MCF 10A (cell line): Measurements from ENCODE around the gene GTF2IRD1. TPM values are rescaled to one million over a fixed set of nuclear protein-coding genes. Genes with fewer than 3 reads are reported as not detected.
"Not testable (repeated sequence)": the region's sequence is repeated elsewhere in the genome, so short reads cannot be mapped to it uniquely, and the experiment has no call there.

Experiments
- BruUV-seq: library from RNA; stranded (reverse); fragments of 400-500 nt; replicated peaks from 2 replicates; lab custom pipeline; 2021; lab: Mats Ljungman, UMichigan
- CTCF ChIA-PET: fragments of 300-600 bp; sonication (Branson Sonifier 250); formaldehyde crosslinking; extraction: SDS; loops from one replicate; lab custom pipeline; 2021; ENCODE audit warnings: antibody characterized with exemption, inconsistent platforms; lab: Yijun Ruan, JAX
- POLR2A ChIA-PET: fragments of 300-600, 350-650 bp; sonication (Branson Sonifier 250); formaldehyde crosslinking; extraction: SDS; loops from one replicate; lab custom pipeline; 2020; ENCODE audit warnings: antibody characterized with exemption, inconsistent platforms; lab: Yijun Ruan, JAX
- DNase-seq: peaks from one replicate; pipeline ENCODE4 v3.0.0-alpha.2; 2018; ENCODE audit not compliant: unreplicated experiment
- H3K27ac Mint-ChIP-seq: one replicate; pipeline ENCODE4 v1.8.0; 2022; ENCODE audit warnings: mild to moderate bottlenecking, low read depth, mixed read lengths; ENCODE audit not compliant: unreplicated experiment
- H3K27me3 Mint-ChIP-seq: one replicate; pipeline ENCODE4 v1.8.0; 2022; ENCODE audit warnings: mixed read lengths; ENCODE audit not compliant: insufficient read depth, unreplicated experiment
- H3K36me3 Mint-ChIP-seq: one replicate; pipeline ENCODE4 v1.8.0; 2022; ENCODE audit warnings: mild to moderate bottlenecking, moderate library complexity, mixed read lengths; ENCODE audit not compliant: insufficient read depth, unreplicated experiment
- H3K4me1 Mint-ChIP-seq: one replicate; pipeline ENCODE4 v1.8.0; 2022; ENCODE audit warnings: mixed read lengths; ENCODE audit not compliant: insufficient read depth, unreplicated experiment
- H3K4me3 Mint-ChIP-seq: one replicate; pipeline ENCODE4 v1.8.0; 2022; ENCODE audit warnings: mild to moderate bottlenecking, moderate library complexity, mixed read lengths; ENCODE audit not compliant: unreplicated experiment
- H3K9me3 Mint-ChIP-seq: one replicate; pipeline ENCODE4 v1.8.0; 2022; ENCODE audit warnings: mixed read lengths; ENCODE audit not compliant: unreplicated experiment
- intact Hi-C: fragments of 100-400 bp; cut with micrococcal nuclease; formaldehyde crosslinking; loops from 2 replicates; pipeline ENCODE4 v1.14.1; 2022
- total RNA-seq: library from RNA; stranded (reverse); gene quantifications from 2 replicates; pipeline ENCODE4 v1.2.3, GENCODE V29; 2022
- TF ChIP-seq, protein P1 (sequence below): fragments of 200-600 bp; IDR thresholded peaks from one replicate; pipeline ENCODE4 v1.8.0; 2022; ENCODE audit warnings: antibody characterized with exemption, mild to moderate bottlenecking; ENCODE audit not compliant: unreplicated experiment

The GTF2IRD1 gene
- total RNA-seq, 1 experiment from 2014 or later: 77.6 TPM

DNA sequence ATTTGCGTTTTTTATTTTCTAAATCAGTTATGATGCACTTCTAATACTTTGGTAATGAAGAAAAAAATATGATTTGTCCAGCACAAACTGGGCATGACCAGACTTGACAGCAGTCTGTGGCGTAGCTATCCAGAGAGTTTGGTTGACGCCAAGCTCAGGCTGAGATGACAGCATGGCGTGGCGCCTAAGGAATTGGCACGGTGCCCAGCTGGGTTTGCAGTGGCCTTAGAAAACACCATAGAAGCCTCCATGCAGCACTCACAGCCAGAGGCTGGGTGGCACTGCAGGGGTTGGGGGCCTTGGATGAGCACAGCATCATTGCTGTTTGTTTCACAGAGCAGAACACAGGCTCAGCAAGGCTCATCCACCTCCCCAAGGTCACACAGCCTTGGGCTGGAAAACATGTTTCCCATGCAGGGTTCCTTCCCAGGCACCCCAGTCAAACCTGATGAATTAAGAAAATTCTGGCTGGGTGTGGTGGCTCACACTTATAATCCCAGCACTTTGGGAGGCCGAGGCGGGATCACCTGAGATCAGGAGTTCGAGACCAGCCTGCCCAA, 88.9 kb downstream of the GTF2IRD1 start:
- intact Hi-C loops: loop anchor here (5.0 to 10.0 kb wide), 2 partner anchors 60 to 88 kb away; partner anchors contain the start of gene GTF2IRD1
- peak overlapping the region; percentile 17 for H3K27ac Mint-ChIP-seq
- ChIA-PET POLR2A (interaction anchor here (0.5 to 2.7 kb wide), 14 partner anchors 15 to 129 kb away, joined by 3 to 15 read pairs (median 4); no protein-coding TSS in a partner anchor), CTCF (interaction anchor here (0.7 to 4.3 kb wide), 5 partner anchors 64 to 378 kb away, joined by 3 to 32 read pairs (median 3); no protein-coding TSS in a partner anchor)
- peaks cover 7% of the 10 kb centered on the region for H3K4me1 Mint-ChIP-seq
- no peaks in the 10 kb centered on the region for H3K27me3 Mint-ChIP-seq
- no peaks in the 10 kb centered on the region for H3K9me3 Mint-ChIP-seq
- TF ChIP-seq, protein P1, sequence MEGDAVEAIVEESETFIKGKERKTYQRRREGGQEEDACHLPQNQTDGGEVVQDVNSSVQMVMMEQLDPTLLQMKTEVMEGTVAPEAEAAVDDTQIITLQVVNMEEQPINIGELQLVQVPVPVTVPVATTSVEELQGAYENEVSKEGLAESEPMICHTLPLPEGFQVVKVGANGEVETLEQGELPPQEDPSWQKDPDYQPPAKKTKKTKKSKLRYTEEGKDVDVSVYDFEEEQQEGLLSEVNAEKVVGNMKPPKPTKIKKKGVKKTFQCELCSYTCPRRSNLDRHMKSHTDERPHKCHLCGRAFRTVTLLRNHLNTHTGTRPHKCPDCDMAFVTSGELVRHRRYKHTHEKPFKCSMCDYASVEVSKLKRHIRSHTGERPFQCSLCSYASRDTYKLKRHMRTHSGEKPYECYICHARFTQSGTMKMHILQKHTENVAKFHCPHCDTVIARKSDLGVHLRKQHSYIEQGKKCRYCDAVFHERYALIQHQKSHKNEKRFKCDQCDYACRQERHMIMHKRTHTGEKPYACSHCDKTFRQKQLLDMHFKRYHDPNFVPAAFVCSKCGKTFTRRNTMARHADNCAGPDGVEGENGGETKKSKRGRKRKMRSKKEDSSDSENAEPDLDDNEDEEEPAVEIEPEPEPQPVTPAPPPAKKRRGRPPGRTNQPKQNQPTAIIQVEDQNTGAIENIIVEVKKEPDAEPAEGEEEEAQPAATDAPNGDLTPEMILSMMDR: no peak
- H3K4me3 Mint-ChIP-seq: no peak overlapping the region
- no TSS peak for BruUV-seq
- DNase-seq: peak; percentile 79
- peaks cover 71% of the 10 kb centered on the region for H3K36me3 Mint-ChIP-seq

DNA sequence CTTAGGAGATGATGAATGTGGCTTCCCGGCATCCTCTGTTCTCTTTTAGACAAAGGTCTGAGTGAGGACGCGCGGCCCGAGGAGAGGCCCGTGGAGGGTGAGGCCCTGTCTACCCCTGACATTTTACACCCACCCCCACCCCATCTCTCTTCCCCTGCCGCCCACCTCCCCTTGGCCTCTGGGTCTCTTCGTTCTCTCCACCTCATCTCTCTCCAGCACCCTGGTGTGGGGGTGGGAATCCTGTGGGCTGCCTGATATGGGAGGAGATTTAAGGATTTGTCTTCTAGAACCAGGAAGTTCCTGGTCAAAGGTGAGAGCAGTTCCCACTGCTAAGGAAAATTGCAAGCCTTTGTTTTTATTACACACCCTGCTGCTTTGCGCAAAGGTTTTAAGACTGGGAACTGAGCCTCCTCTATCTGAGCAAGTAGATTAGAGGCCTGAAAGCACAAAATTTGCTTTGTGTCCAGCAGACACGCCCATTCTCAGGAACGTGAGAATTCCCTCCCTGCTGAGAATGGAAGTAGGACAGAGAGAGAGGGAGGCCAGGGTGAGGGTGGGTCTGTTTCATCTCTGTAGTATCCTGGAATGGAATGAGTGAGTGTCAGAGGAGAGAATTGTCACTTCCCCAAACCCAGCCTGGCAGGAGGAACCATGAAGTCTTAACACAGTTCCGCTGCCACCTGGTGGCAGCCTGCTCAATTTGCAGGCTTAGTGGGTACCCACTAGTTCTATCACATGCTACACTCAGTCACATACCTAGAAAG, 91.2 kb downstream of the GTF2IRD1 start:
- H3K9me3 Mint-ChIP-seq: no peaks in the 10 kb centered on the region
- POLR2A ChIA-PET: no interaction called here

DNA sequence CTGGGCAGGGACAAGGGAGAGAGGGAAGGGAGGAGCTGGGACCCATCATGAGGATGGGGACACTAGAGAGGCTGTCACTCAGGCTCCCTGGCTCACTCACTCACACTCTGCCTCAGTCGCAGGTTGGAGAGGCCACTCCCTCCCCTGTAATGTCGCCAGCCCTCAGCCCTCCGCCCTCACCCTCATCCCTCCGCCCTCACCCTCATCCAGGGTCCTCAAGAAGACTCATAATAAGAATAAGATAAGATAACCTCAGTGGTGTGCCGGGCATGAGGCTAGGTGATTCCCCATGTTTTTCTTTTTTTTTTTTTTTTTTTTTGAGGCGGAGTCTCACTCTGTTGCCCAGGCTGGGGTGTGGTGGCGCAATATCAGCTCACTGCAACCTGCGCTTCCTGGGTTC, 92.2 kb downstream of the GTF2IRD1 start:
- ChIA-PET CTCF (interaction anchor here (0.6 to 1.7 kb wide), 11 partner anchors 19 to 140 kb away, joined by 3 to 11 read pairs (median 4); no protein-coding TSS in a partner anchor), POLR2A (no interaction called here)
- Mint-ChIP-seq H3K4me3 (no peak overlapping the region), H3K36me3 (peaks cover 85% of the 10 kb centered on the region), H3K27ac (no peak overlapping the region), H3K9me3 (no peaks in the 10 kb centered on the region), H3K27me3 (no peaks in the 10 kb centered on the region), H3K4me1 (peaks cover 7% of the 10 kb centered on the region)
- no peak for DNase-seq
- TF ChIP-seq, protein P1: no peak
- no TSS peak for BruUV-seq
- intact Hi-C loops: loop anchor here (1.0 to 10.0 kb wide), 2 partner anchors 91 to 129 kb away; partner anchors contain the start of gene GTF2IRD1

More for the DNA sequence above, 91.2 kb downstream of the GTF2IRD1 start:
- CTCF ChIA-PET: interaction anchor here (0.6 to 4.3 kb wide), 9 partner anchors 58 to 152 kb away, joined by 3 to 32 read pairs (median 4); no protein-coding TSS in a partner anchor
- Mint-ChIP-seq H3K4me3 (no peak overlapping the region), H3K36me3 (peaks cover 78% of the 10 kb centered on the region), H3K4me1 (peaks cover 7% of the 10 kb centered on the region), H3K27ac (peak overlapping the region; percentile 63), H3K27me3 (no peaks in the 10 kb centered on the region)
- TF ChIP-seq, protein P1: peak; percentile 64
- DNase-seq: peak; percentile 83
- BruUV-seq: no TSS peak
- intact Hi-C loops: loop anchor here (1.0 to 10.0 kb wide), 3 partner anchors 63 to 128 kb away; partner anchors contain the start of gene GTF2IRD1

DNA sequence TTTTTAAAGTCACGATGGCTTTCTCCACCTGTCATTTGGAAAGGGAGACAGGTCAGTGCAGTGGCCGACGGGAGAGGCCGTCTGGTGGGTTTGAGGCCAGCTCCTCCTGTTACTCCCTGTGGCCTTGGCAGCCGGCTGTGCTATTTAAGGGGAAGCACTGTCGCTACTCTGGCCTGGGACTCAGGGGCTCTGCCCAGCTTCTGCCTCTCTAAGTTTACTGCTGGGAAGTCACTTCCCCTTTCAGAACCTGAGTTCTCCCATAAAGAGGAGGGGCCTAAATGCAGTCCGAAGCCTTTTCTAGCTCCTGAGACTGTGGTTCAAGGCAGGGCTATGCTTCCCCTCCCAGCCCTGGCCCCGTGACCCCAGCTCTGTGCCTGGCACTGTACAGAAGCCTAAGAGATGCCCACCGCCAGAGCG, 99.9 kb downstream of the GTF2IRD1 start:
- H3K36me3 Mint-ChIP-seq: peaks cover 63% of the 10 kb centered on the region
- H3K27ac Mint-ChIP-seq, intact Hi-C loops, BruUV-seq, H3K9me3 Mint-ChIP-seq, H3K4me3 Mint-ChIP-seq, DNase-seq, H3K27me3 Mint-ChIP-seq, H3K4me1 Mint-ChIP-seq: not testable (repeated sequence)
- ChIA-PET POLR2A (interaction anchor here (0.6 kb wide), 1 partner anchor 80 kb away, joined by 3 read pairs; no protein-coding TSS in a partner anchor), CTCF (interaction anchor here (0.6 to 2.5 kb wide), 3 partner anchors 13 to 136 kb away, joined by 3 to 14 read pairs (median 5); no protein-coding TSS in a partner anchor)
